Hematopoietic multipotent progenitor cell treated with erythropoietin and hydrocortisone succinate and interleukin-3 and kit ligand, for 17 days (in vitro differentiated cells): Measurements from ENCODE around the gene DNAH8.

Source experiments
- DNase-seq: peaks from one replicate; pipeline ENCODE4 v3.0.0-alpha.2; 2015; ENCODE audit warnings: low spot score

DNAH8 gene

DNA sequence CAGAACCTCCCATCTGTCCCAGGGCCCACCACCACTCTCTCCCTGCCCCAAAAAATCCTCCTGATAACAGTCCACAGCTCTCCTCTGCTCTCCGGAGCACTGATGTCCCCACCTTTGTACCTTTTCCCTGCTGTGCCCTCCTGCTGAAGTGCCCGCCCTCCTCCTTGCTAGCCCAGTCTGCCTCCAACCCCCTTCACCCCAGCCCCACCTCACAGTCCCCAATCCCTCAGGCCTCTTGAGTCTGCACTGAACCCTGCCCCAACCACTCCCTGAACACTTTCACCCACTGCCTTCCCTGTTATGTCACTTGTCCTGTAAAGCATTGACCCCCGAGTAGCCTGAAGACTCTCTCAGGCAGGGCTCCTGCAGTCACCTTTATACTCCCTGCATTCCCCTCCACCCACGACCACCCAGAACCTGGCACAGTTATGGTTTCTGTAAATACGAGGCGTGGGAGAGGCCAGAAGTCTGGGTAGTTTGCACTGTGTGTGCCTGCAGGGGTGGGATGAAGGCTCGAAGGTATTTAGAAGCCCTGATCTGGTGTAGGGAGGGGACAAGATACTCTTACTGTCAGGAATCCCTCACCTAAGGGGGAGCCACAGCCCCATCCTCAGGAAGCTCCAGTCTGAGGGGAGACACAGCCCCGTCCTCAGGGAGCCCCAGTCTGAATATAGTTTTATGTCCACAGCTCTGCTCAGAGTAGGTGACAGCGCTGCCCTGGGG lies 338.9 kb downstream of the DNAH8 start:
- no peak for DNase-seq

DNA sequence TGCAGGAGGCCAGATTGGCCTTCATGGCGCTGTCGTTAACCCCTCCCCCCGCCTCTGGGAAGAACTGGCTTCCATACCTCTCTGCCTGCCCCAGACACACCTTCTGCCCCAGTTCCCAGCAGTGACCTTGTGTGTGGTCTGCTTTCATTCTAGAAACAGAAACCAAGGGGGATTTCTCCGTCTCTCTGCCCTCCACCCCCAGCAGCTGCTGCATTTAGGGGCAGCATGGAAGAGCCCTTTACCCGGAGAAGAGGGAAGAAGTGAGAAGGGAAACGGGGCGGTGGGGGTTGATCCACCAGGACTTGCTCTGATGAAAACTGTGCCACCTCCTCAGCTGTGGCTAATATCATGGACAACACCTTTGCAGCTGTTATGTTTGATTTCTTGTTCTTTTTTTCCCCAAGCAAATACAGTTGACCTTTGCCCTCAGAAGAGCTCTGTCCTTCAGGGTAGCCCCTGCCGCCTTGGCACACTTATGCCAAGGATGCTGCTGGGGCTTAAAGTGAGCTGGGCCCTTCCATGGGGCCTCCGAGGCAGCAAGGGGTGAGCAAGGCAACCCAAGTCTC lies 339.5 kb downstream of the DNAH8 start:
- DNase-seq: no peak

DNA sequence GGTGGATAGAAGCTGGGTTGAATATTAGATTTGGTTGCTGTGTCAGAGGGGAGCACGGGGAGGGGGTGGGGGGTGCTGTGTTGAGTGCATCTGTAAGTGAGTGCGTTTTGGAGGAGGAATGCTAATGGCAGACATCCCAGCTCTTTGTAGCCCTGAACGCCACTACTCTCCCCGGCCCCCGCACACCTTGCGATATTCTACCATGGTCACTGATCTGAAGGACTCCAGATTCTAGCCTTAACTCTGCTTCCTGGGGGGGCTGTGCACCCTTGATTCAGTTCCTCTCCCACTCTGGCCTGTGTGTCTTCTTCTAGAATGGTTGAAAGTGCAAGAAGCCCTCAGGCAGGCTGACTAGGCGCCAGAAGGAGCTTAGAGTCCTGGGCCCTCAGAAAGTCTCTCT lies 340.6 kb downstream of the DNAH8 start:
- no peak for DNase-seq

DNA sequence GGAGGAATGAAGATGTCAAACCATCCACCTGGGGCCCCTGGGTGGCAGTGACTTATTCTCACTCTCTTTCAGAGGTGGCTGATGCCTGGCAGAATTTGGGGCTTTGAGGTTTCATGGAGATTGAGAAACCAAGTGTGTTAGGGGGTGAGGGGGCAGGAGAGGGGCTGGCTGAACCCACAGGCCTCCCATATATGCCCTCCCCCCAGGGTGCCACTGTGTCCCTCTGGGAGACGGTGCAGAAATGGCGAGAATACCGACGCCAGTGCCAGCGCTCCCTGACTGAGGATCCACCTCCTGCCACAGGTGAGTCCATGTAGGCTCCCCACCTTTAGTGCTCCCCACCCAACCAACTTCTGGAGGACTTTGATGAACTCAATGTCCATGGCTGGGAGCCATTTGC lies 341.1 kb downstream of the DNAH8 start:
- no peak for DNase-seq

DNA sequence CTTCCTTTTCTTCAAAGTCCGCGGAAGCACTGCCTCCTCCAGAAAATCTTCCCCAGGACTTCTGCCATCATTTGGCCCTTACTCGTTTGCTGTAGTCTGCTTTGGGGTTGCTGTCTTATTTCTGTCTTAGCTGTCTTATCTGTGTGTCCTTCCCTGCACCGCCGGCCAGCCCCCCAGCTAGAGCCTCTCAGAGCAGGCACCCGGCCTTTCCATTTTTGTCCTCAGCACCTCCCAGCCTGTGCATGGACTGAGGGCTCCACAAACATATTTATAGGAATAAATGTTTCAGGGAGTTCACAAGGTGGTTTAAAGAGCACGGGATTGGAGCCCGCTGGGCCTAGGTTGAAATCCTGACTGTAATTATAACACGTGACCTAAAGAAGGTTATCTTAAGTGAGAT lies 341.6 kb downstream of the DNAH8 start:
- no peak for DNase-seq

DNA sequence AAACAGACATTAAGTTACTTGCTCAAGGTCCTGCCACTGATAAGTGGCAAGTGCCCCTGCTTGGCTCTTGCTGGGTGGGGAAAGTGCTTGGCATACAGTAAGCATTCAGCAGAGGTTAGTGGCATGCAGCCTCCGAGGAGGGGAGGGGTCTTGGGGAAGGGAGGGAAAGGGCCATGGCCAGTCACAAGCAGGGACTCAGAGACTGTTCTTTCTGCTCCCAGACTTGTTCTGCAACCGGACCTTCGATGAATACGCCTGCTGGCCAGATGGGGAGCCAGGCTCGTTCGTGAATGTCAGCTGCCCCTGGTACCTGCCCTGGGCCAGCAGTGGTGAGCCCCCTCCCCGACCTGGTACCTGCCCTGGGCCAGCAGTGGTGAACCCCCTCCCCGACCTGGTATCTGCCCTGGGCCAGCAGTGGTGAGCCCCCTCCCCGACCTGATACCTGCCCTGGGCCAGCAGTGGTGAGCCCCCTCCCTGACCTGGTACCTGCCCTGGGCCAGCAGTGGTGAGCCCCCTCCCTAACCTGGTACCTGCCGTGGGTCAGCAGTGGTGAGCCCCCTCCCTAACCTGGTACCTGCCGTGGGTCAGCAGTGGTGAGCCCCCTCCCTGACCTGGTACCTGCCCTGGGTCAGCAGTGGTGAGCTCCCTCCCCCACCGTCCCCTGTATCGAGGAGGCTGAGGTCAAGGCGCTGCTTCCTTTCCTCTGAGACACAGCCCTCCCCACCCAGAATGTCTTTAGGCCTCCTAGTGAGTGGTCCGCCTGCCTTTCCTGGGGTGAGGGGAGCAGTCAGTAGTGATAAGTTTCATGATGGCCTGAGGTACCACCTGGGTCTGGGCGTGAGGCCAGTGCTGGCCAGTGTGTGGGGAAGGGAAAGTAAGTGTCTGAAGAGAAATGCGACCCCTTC lies 342.4 kb downstream of the DNAH8 start:
- DNase-seq: no peak

DNA sequence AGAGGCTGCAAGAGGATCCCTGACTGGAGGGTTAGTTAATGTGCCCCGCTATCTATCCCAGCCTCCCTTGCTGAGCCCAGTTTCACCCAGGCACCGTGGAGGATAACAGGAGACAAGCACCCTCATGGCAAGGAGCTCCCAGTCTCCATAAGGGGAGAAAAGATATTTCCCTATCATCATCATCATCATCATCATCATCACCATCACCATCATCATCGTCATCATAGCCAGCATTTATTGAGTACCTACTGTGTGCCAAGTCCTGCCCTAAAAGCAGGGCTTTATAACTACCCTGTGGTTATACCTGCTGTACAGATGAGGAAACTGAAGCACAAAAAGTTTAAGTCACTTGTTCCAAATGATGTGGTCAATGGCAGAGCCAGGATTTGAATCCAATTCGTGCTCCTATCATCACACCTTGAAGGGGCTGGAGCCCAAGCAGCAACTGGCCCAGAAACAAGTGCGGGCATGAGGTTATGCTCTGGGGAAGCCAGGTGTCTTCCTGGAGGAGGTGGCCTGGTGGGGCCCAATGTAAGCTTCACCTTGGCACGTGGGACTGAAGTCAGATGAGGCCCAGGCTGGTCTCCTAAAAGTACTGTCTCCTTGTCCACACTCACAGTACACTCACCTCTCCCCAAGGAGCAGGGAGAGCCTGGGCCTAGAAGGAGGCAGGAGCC lies 343.5 kb downstream of the DNAH8 start:
- DNase-seq: no peak

DNA sequence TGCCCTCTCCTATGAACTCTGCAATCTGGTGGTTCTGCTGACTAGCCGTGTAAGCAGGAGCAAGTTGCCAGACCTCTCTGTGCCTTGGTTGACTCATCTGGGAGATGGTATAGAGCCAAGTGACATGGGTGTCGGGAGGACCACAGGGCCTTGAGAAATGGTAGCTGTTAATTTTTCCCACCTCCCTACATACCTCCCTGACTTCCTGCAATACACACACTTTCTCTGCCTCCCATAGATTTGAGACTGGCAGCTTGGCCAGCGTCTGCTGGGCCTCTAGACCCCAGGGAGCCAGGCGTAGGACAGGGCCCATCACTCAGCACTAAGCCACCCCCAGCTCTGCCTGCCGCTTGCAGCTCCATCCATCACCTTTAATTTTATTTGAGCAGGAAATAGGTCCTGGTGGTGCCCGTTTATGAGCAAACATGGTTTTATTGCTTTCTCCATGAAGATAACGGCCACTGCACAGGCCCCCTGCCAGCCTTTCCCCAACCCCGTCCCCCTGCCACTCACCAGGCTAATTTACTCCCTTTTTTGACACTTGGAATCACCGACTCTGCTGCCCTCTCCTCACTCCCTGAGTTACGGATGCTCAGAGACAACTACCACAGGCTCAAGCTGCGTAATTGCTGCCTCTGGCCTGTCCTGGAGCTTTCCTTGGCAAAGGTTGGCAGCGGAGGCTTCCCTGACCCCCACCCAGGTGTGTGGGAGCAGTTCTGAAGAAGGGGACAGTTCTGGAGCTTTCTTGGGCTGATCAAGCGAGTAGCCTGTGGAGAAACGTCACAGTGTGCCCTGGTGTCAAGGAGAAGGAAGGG lies 344.6 kb downstream of the DNAH8 start:
- DNase-seq: no peak

DNA sequence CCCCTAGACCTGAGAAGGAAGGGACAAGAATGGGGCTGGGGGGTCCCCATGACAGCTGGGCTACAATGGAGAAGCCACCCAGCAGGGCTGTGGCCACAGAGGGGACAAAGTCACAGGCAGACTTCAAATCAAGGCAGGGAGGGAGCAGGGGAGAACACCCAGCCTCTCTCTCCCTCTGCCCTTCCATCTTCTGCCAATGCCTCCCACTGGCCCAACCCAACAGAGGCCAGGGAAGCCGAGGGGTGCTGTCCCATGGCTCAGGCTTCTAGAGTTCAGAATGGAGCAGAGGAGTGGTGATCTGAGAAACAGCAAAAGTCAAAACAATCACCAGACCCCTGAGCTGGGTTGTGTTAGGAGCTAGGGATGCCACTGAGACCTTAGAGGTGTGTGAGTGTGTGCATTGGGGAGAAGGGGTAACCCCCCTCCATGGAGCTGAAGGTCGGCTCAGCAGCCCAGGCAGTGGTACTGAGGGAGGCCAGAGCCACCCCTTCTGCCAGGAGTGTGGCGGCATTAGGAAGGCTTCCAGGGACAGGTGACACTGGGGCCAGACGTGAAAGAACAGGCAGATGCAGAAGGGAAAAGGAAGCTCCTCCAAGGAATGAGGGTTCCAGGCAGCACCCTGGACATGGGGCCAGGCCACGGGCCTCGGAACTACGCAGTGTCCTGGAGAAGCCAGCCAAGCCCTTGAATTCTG lies 345.5 kb downstream of the DNAH8 start:
- no peak for DNase-seq

DNA sequence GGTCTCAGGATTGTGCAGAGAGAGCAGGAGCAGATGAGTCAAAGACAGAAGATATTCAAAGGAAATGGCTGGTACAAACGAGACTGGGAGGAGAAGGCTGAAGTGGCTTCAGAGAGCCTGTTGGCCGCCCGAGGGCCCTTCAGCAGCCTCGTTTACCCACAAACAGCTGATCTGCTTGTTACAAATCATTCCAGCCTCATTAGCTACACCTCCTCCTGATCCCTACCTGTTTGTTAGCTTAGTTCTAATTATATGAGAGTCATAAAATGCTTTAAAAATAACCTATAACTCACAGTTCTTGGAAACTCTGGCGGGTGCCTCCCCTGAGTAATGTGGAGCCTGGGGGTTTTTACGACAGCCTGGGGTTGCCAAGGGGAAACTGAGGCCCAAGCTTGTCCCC lies 346.1 kb downstream of the DNAH8 start:
- no peak for DNase-seq

DNA sequence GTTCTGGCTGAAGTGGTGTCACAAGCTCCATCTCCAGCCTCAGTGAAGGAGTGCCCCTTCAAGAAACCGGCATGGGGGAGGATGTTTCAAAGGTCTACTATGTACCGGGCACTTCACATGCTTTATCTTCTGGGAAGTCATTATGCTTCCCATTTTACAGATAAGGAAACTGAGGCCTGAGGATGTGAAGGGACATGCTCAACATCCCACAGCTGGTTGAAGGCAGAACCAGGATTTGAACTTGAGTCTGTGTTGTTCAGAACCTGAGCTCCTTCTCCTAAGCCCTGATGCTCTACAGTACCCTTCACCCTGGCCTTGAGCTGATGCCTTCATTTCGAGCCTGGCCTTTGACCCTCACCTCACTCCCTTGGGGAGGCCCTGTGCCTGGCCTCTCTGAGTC lies 346.5 kb downstream of the DNAH8 start:
- DNase-seq: no peak

DNA sequence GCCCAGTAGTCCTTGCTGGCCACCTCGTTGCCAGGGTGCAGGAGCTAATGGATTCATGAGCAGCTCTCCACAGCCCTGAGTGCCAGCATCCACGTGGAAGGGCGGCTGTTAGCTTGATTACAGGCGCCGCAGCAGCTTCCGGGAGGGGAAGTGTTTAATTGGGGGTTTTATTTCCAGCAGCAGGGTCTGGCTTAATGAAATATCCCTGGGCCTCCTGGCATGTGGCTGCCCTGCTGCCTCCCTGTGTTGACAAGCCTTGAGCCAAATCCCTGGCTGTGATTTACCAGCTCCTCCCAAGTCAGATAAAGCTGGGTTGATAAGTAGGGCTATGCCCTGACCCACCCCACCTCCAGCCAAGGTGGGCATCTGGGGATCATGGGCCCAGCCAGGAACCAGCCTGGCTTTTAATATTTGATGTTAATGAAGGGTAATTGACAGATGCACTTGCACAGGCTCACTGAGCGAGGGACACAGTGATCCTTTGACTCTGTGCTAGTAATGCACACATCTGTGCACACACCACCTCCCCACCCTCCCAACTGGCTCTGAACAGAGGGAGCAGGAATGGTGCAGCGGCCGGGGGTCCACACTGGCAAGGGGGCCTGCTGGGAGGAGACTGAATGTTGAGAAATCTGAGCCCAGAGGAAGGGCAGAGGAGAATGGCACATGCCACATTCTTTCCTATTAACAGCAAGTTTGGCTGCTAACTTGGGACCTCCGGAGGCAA lies 347.1 kb downstream of the DNAH8 start:
- DNase-seq: no peak

DNA sequence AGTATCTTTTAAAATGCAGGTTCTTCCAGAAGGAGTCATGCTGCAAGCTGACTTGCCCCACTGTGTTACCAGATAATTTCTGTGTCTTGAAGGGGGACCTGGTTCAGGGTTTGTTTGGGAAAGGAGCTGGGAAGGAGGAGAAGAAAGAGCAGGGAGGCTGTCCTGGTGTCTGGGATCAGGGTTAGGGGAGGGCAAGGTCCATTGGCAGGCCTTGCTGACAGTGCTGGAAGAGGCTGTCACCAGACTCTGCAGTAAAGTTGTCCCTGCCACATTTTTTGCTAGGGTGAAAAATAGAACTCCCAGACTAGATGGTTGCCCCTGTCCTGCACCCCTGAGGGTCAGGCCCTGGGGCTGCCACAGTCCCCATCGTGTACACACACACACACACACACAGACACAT lies 348.4 kb downstream of the DNAH8 start:
- DNase-seq: no peak

DNA sequence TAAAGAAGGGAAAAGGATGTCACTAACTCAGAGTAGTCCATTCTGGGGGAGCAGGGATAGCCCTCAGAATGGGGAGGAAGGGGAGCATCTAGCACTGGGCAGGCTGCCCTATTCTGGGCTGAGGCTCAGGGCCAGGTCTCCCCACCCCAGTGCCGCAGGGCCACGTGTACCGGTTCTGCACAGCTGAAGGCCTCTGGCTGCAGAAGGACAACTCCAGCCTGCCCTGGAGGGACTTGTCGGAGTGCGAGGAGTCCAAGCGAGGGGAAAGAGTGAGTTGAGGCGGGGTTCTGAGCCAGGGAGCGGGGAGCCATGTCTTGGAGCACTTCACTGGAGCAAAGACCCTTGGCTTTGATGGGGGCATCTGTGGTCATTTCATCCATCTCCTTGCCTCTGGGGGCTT lies 350.4 kb downstream of the DNAH8 start:
- no peak for DNase-seq

DNA sequence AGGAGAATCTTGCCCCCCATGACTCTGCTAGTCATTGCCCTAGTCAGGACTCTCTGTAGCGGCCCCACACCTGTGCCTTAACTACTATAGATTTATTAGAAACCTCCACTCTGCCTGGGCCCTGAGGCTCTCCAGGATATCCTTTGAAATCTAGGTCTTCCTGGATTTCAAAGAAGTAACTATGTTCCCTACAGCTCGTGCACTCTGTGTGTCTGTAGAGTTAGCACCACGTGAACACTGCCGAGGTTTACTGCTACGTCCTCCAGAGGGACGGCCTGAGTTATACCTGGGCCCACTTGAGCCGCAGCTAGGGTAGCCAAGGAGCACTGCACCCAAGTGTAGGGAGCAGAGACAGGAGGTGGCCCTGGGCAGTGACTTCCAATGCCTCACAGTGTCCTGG lies 353.3 kb downstream of the DNAH8 start:
- DNase-seq: no peak

DNA sequence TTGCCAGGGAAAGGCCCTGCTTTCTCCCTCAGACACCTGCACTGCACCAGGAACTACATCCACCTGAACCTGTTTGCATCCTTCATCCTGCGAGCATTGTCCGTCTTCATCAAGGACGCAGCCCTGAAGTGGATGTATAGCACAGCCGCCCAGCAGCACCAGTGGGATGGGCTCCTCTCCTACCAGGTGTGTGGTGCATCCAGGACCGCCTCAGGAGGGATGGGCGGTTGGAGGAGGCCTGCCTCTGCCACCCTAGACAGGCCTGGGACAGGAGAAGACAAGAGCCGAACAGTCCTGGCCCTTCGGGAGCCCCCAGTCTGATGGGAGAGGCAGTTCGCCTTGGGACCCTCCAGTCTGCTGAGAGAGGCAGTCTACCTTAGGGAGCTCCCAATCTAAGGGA lies 357.7 kb downstream of the DNAH8 start:
- DNase-seq: no peak

DNA sequence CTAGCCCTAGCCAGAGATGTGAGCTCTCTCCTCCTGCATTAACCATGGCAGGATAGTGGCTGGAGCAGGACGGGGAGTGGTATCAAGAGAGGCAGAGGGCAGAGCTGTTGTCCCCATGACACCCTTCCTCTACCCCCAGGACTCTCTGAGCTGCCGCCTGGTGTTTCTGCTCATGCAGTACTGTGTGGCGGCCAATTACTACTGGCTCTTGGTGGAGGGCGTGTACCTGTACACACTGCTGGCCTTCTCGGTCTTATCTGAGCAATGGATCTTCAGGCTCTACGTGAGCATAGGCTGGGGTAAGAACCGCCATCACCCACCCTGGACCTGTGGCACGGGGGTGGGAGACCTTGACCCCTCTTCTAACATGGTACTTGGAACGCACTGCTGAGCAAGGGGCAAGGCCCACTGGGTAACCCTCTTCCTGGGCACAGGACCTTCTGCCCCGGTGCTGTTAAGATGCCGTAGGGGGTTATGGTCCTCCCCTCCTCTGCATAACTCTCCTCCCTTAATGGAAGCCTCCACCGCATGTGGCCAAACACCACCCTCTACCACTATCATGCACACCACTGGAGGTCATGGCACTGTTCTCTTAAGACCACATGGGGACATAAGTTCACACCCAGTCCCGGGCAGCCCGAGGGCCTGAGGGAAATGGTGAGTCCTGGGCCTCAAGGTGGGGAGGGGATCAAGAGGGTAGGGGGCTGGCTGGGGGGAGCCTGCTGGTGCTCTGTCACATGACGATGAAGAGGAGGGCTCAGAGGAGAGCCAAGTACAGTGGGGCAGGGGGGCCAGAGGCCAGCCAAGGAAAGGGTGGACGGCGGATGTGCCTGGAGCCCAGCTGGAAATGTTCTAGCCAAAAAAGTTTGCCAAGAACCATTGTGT lies 358.6 kb downstream of the DNAH8 start:
- no peak for DNase-seq

DNA sequence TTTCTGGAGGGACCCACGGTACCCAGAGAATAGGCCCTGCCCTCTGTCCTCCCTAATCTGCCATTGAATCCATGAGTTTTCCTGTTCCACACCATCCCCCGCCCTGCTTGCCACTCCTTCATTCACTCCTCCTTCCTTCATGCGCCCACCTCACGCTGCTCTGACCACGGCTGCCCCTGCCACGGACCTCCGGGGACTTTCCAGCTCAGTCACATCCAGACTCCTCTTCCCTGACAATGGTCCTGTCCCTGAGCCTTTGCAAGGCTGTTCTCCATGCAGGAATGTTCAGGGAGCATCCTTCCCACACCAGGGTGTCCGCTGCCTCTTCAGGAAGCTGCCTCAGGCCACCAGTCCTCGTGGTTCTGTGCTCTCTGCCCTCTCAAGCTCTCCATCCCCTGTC lies 359.4 kb downstream of the DNAH8 start:
- DNase-seq: no peak

DNA sequence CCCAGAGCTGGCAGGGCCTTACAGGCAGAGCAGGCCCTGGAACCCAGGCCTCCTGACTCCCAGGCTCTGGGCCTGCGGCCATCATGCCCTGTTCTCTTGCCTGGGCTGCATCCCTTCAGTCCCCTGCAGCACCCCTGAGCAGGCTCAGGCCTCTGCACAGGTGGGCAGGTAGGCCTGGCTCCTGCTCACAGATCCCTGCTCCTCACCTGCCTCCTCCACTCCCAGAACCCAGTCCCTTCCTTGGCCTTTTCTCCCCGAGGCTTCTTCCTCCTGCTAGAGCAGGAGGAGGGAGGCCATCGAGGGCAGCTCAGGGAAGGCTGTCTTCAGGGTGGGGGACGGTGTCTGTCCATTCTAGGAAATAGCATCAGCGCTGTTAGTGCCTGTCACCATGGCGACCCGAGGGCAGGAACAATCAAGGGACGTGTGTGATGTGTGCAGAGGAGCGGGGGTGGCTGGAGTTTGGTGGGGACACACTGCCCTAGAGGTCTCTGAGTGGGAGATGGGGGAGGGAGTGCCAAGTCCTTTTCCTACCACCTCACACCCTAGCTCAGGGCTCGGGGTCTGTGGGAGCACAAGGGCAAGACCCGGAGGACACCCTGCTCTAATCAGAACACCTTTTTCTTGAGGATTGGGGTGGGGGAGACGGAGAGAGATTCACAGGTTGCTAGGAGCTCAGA lies 360.0 kb downstream of the DNAH8 start:
- DNase-seq: no peak
